ENCODE data around the gene CCDC171.

- TF ChIP-seq CTCF (IDR thresholded peaks at IDR 0.05) (no peak), POLR2A (IDR thresholded peaks at IDR 0.05) (no peak)
Measured at GRCh38 chr9:16023446-16023845, 470.6 kb downstream of the CCDC171 start.
